Fibroblast of lung (primary cell): ENCODE results near the gene PLD1. TPM values are rescaled to one million over a fixed set of nuclear protein-coding genes. Genes with fewer than 3 reads are reported as not detected.

Experiments
- DNase-seq, 2 donors: peaks; one replicate each; pipeline versions ENCODE4 v3.0.0 to v3.0.0-alpha.2; 2010; ENCODE audit warnings: low read depth in 2 of 2
- H2AFZ ChIP-seq: 2 replicates; pipeline ENCODE4 v1.5.1; 2012; ENCODE audit warnings: low read length, control low read depth, inconsistent platforms
- H3K27ac ChIP-seq: 2 replicates; pipeline ENCODE4 v1.5.1; 2011; ENCODE audit warnings: low read length, control low read depth; ENCODE audit not compliant: insufficient read depth
- H3K27me3 ChIP-seq: 2 replicates; pipeline ENCODE4 v1.5.1; 2011; ENCODE audit warnings: mild to moderate bottlenecking, low read length; ENCODE audit not compliant: control insufficient read depth, insufficient read depth
- H3K36me3 ChIP-seq: 2 replicates; pipeline ENCODE4 v1.5.1; 2011; ENCODE audit warnings: low read length; ENCODE audit not compliant: control insufficient read depth, insufficient read depth
- H3K4me1 ChIP-seq: 2 replicates; pipeline ENCODE4 v1.5.1; 2011; ENCODE audit warnings: low read length; ENCODE audit not compliant: control insufficient read depth, insufficient read depth; ENCODE audit errors: extremely low read depth
- H3K4me2 ChIP-seq: 2 replicates; pipeline ENCODE4 v1.5.1; 2011; ENCODE audit warnings: low read length, control low read depth; ENCODE audit not compliant: insufficient read depth; ENCODE audit errors: extremely low read depth
- H3K4me3 ChIP-seq, 4 experiments: fragments of 200-600 bp in 1 of 4; sonication (generic) in 1 of 4; replicated peaks in 1 of 4; 2 replicates each; pipeline ENCODE4 v1.5.1; 2011 to 2016; ENCODE audit warnings: low read length in 4 of 4, low read depth in 3 of 4, mild to moderate bottlenecking in 3 of 4, control low read depth in 2 of 4, inconsistent platforms in 1 of 4, mixed read lengths in 1 of 4; ENCODE audit not compliant: insufficient read depth in 1 of 4; ENCODE audit errors: control extremely low read depth in 1 of 4
- H3K79me2 ChIP-seq: 2 replicates; pipeline ENCODE4 v1.5.1; 2012; ENCODE audit warnings: mild to moderate bottlenecking, low read length, inconsistent platforms; ENCODE audit not compliant: control insufficient read depth, insufficient read depth
- H3K9ac ChIP-seq: 2 replicates; pipeline ENCODE4 v1.5.1; 2011; ENCODE audit warnings: mild to moderate bottlenecking, low read length, control low read depth; ENCODE audit not compliant: insufficient read depth
- H3K9me3 ChIP-seq: 2 replicates; pipeline ENCODE4 v1.5.1; 2012; ENCODE audit warnings: low read depth, low read length; ENCODE audit not compliant: control insufficient read depth, insufficient read depth
- H4K20me1 ChIP-seq: 2 replicates; pipeline ENCODE4 v1.5.1; 2011; ENCODE audit warnings: low read length; ENCODE audit not compliant: control insufficient read depth, insufficient read depth; ENCODE audit errors: extremely low read depth
- EZH2 ChIP-seq: IDR thresholded peaks from 2 replicates; pipeline ENCODE4 v1.5.1; 2012; ENCODE audit warnings: low read length, control low read depth, mild to moderate bottlenecking; ENCODE audit errors: missing control alignments
- polyA plus RNA-seq, 2 donors: library from polyadenylated mRNA; depleted of rRNA in 1 of 2; stranded (reverse) in 1 of 2; unstranded in 1 of 2; fragments of >200 nt; gene quantifications; 2 replicates each; pipeline ENCODE4 v1.2.1, GENCODE V29; 2011 to 2012; ENCODE audit warnings: missing spikeins in 1 of 2
- total RNA-seq: library from RNA; depleted of rRNA; stranded (reverse); fragments of >200 nt; gene quantifications from 2 replicates; pipeline ENCODE4 v1.2.1, GENCODE V29; 2014
- TF ChIP-seq, protein P1 (sequence below), 2 donors: IDR thresholded peaks in 1 of 2; conservative IDR thresholded peaks in 1 of 2; 1 replicate in 1 of 2; 2 replicates in 1 of 2; pipeline ENCODE4 v1.5.1; 2011 to 2012; ENCODE audit warnings: low read length in 2 of 2, control low read depth in 1 of 2, inconsistent platforms in 1 of 2, low read depth in 1 of 2, mild to moderate bottlenecking in 1 of 2

The PLD1 gene
- total and polyA plus RNA-seq, 2 donors (not counting 1 experiment from before 2014, with no cell fraction given) = 10.8 to 18.8 TPM

DNA sequence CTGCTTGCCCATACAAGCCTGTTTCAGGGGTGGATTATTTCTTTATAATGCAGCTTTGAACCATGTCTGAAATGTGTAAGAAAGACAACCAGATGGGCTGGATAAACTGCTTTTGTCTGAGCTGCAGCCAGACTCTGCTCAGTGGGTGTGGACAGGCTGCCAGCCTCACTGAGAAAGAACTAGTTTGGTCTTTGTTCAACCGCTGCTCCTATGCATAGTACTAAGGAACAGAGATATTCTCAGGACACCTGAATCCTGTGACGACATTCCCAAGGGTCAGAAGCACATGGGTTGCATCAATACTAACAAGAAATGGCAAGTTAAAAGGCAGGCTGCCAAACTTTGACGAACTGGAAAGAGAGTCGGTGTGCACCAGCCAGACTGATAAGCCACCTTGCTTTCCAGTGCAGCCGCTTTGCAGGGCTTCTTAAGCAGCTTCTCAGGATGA lies 57.2 kb downstream of the PLD1 start:
- Histone ChIP-seq H4K20me1 (no peaks in the 10 kb centered on the region), H3K9ac (no peak overlapping the region), H3K27ac (no peak overlapping the region), H3K4me3 (no peak overlapping the region), H3K9me3 (no peaks in the 10 kb centered on the region), H3K4me2 (peak overlapping the region; percentile 8), H3K4me1 (no peaks in the 10 kb centered on the region), H3K79me2 (no peaks in the 10 kb centered on the region), H3K27me3 (no peaks in the 10 kb centered on the region), H2AFZ (no peak overlapping the region), H3K36me3 (no peaks in the 10 kb centered on the region)
- TF ChIP-seq EZH2 = no peak
- TF ChIP-seq, protein P1, sequence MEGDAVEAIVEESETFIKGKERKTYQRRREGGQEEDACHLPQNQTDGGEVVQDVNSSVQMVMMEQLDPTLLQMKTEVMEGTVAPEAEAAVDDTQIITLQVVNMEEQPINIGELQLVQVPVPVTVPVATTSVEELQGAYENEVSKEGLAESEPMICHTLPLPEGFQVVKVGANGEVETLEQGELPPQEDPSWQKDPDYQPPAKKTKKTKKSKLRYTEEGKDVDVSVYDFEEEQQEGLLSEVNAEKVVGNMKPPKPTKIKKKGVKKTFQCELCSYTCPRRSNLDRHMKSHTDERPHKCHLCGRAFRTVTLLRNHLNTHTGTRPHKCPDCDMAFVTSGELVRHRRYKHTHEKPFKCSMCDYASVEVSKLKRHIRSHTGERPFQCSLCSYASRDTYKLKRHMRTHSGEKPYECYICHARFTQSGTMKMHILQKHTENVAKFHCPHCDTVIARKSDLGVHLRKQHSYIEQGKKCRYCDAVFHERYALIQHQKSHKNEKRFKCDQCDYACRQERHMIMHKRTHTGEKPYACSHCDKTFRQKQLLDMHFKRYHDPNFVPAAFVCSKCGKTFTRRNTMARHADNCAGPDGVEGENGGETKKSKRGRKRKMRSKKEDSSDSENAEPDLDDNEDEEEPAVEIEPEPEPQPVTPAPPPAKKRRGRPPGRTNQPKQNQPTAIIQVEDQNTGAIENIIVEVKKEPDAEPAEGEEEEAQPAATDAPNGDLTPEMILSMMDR (conservative IDR thresholded peaks at IDR 0.05 in 1 of 2, IDR thresholded peaks at IDR 0.05 in 1 of 2; ENCODE audit: low read depth in 1 of 2, low read length in 2 of 2) = no peak
- peak; percentile 14 to 26 for DNase-seq

DNA sequence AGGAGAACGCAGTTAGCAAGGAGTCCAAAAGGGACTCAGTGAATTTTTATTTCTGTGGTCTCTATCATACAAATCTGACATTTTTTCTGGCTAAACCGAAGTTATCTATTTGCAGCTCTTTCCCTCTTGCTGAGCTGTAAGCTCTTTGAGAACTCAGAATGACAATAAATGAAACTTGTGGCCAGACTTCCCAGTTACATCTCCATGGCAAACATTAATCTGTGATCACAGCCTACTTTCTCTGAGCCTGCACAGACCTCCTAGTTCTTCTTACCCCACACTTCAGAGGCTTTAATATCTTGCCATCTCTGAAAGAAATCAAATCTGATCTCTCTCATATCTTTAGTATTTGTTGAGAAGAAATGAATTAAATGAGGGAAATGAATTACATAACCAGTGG lies 58.0 kb downstream of the PLD1 start:
- H2AFZ ChIP-seq = no peak overlapping the region
- H3K27ac ChIP-seq = no peak overlapping the region
- no peaks in the 10 kb centered on the region for H4K20me1 ChIP-seq
- H3K9ac ChIP-seq = no peak overlapping the region
- no peak overlapping the region for H3K4me3 ChIP-seq
- no peaks in the 10 kb centered on the region for H3K4me1 ChIP-seq
- no peaks in the 10 kb centered on the region for H3K36me3 ChIP-seq
- TF ChIP-seq, protein P1 (conservative IDR thresholded peaks at IDR 0.05 in 1 of 2, IDR thresholded peaks at IDR 0.05 in 1 of 2; ENCODE audit: low read depth in 1 of 2, low read length in 2 of 2) = no peak
- TF ChIP-seq EZH2 = no peak
- H3K9me3 ChIP-seq = no peaks in the 10 kb centered on the region
- no peak overlapping the region for H3K4me2 ChIP-seq
- H3K79me2 ChIP-seq = no peaks in the 10 kb centered on the region
- no peak for DNase-seq
- H3K27me3 ChIP-seq = no peaks in the 10 kb centered on the region

DNA sequence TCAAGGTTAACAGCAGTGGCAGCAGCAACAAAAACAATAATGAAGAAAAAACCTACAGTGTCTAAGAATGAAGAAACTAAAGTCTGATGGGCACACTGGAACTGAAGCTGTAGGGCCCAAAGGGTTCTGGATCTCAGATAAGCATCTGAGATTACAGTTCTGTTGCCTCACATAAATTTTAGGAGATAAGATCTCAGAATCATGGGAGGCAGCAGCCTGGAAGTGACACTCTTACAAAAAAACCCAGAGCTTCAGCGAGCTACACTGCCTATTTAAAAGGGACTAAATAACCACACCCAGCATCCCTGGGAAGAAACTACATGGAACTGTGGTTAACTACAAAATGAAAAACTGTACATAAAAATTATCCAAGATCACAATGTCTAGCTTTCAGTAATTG lies 61.2 kb downstream of the PLD1 start:
- TF ChIP-seq, protein P1 (conservative IDR thresholded peaks at IDR 0.05 in 1 of 2, IDR thresholded peaks at IDR 0.05 in 1 of 2; ENCODE audit: low read depth in 1 of 2, low read length in 2 of 2) = no peak
- no peak for TF ChIP-seq EZH2
- DNase-seq = no peak
- Histone ChIP-seq H3K27ac (no peak overlapping the region), H3K4me3 (no peak overlapping the region), H3K4me1 (no peaks in the 10 kb centered on the region), H3K9me3 (no peaks in the 10 kb centered on the region), H4K20me1 (no peaks in the 10 kb centered on the region), H3K27me3 (no peaks in the 10 kb centered on the region), H3K36me3 (no peaks in the 10 kb centered on the region), H3K4me2 (no peak overlapping the region), H3K9ac (no peak overlapping the region), H3K79me2 (no peaks in the 10 kb centered on the region), H2AFZ (no peak overlapping the region)
